ENCODE data around the gene SLC26A1. TPM values are rescaled to one million over a fixed set of nuclear protein-coding genes. Genes with fewer than 3 reads are reported as not detected.
A peak's percentile ranks its signal among the peaks of the same experiment; 100 is the strongest.

SLC26A1 gene
- total and polyA plus RNA-seq, 2 of the 13 experiments (the other 11 are each of a cell fraction or from before 2014, with no cell fraction given) = 5.4 to 22.9 TPM

GRCh38 chr4:986879-987623 lies 6.2 kb downstream of the SLC26A1 start, which contains the start of gene IDUA (continued):
- TF ChIP-seq XBP1 (CRISPR knock-in tag; IDR thresholded peaks at IDR 0.05) (no peak), PHF21A (CRISPR knock-in tag; IDR thresholded peaks at IDR 0.05) (peak; percentile 17), ETV6 (CRISPR knock-in tag; conservative IDR thresholded peaks at IDR 0.05) (no peak), ZNF446 (CRISPR knock-in tag; IDR thresholded peaks at IDR 0.05) (0 out of 2 replicates have a peak, but pooled peaks have one; percentile 39), ZNF792 (CRISPR knock-in tag; IDR thresholded peaks at IDR 0.05) (no peak), KIAA2018 (CRISPR knock-in tag; IDR thresholded peaks at IDR 0.05; ENCODE audit: borderline replicate concordance) (no peak), ZNF12 (CRISPR knock-in tag; IDR thresholded peaks at IDR 0.05) (no peak), HNF4A (CRISPR knock-in tag; IDR thresholded peaks at IDR 0.05) (0 out of 2 replicates have a peak, but pooled peaks have one; percentile 6), ISX (CRISPR knock-in tag; conservative IDR thresholded peaks at IDR 0.05) (no peak), ARNT2 (CRISPR knock-in tag; IDR thresholded peaks at IDR 0.05; ENCODE audit: low read depth) (peak; percentile 57; the same call in 1 of the 2 replicates), CENPT (CRISPR knock-in tag; IDR thresholded peaks at IDR 0.05; ENCODE audit: low read depth) (peak; percentile 88; the same call in 1 of the 2 replicates), TAF1 (CRISPR knock-in tag; IDR thresholded peaks at IDR 0.05) (no peak), NCOA5 (CRISPR knock-in tag; IDR thresholded peaks at IDR 0.05) (0 out of 2 replicates have a peak, but pooled peaks have one; percentile 9)
- TF ChIP-seq, protein P1, sequence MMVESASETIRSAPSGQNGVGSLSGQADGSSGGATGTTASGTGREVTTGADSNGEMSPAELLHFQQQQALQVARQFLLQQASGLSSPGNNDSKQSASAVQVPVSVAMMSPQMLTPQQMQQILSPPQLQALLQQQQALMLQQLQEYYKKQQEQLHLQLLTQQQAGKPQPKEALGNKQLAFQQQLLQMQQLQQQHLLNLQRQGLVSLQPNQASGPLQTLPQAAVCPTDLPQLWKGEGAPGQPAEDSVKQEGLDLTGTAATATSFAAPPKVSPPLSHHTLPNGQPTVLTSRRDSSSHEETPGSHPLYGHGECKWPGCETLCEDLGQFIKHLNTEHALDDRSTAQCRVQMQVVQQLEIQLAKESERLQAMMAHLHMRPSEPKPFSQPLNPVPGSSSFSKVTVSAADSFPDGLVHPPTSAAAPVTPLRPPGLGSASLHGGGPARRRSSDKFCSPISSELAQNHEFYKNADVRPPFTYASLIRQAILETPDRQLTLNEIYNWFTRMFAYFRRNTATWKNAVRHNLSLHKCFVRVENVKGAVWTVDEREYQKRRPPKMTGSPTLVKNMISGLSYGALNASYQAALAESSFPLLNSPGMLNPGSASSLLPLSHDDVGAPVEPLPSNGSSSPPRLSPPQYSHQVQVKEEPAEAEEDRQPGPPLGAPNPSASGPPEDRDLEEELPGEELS (CRISPR knock-in tag; IDR thresholded peaks at IDR 0.05) = peak; percentile 11; the same call in 1 of the 2 replicates
- TF ChIP-seq, protein P2, sequence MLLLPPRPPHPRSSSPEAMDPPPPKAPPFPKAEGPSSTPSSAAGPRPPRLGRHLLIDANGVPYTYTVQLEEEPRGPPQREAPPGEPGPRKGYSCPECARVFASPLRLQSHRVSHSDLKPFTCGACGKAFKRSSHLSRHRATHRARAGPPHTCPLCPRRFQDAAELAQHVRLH (CRISPR knock-in tag; IDR thresholded peaks at IDR 0.05; ENCODE audit: borderline replicate concordance, low read depth) = 0 out of 2 replicates have a peak, but pooled peaks have one; percentile 15
- TF ChIP-seq, protein P3, sequence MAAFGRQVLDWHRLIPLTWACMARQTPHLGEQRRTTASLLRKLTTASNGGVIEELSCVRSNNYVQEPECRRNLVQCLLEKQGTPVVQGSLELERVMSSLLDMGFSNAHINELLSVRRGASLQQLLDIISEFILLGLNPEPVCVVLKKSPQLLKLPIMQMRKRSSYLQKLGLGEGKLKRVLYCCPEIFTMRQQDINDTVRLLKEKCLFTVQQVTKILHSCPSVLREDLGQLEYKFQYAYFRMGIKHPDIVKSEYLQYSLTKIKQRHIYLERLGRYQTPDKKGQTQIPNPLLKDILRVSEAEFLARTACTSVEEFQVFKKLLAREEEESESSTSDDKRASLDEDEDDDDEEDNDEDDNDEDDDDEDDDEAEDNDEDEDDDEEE (CRISPR knock-in tag; IDR thresholded peaks at IDR 0.05) = no peak; the same call in 1 of the 2 replicates
- TF ChIP-seq, protein P4, sequence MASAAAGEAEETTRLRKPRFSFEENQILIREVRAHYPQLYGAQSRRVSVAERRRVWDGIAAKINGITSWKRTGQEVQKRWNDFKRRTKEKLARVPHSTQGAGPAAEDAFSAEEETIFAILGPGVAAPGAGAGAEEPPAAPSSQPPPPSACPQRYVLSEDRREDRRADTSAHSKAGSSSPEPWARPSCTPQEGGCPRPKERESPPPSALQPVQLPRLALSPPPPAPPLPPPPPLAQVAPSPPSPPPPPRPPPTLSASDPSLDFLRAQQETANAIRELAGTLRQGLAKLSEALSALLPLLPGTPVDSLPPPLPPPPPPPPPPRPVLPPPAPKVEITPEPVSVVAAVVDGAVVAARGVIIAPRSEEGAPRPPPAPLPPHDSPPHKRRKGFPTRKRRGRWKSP (CRISPR knock-in tag; IDR thresholded peaks at IDR 0.05) = no peak

Measured in HepG2 (cell line).